HG02642 (cell line): Measurements from ENCODE around the gene PGP.
A peak's percentile ranks its signal among the peaks of the same experiment; 100 is the strongest.
"Not testable (repeated sequence)": the region's sequence is repeated elsewhere in the genome, so short reads cannot be mapped to it uniquely, and the experiment has no call there.

Experiments
- ATAC-seq: cut with Tn5 transposase; IDR thresholded peaks from one replicate; pipeline ENCODE4 v1.9.1; 2021; ENCODE audit warnings: mild to moderate bottlenecking; ENCODE audit not compliant: unreplicated experiment, poor library complexity

PGP gene, protein sequence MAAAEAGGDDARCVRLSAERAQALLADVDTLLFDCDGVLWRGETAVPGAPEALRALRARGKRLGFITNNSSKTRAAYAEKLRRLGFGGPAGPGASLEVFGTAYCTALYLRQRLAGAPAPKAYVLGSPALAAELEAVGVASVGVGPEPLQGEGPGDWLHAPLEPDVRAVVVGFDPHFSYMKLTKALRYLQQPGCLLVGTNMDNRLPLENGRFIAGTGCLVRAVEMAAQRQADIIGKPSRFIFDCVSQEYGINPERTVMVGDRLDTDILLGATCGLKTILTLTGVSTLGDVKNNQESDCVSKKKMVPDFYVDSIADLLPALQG

DNA sequence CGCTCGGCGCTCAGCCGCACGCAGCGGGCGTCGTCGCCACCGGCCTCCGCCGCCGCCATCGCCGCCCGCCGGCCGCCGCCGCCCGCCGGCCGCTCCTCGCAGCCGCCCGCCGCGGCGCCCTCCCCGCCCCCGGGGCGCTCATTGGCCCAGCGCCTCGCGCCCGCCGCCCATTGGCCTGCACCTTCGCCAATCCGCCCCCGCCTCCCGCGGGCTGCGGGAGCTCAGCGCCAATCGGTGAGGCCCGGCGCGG, at the start of gene PGP:
Gene PGP, minus strand, starts transcription at position 122 of the 250 bp plus-strand sequence. Its CDS starts 63 bp downstream, at position 59.
- peak; percentile 90 for ATAC-seq

DNA sequence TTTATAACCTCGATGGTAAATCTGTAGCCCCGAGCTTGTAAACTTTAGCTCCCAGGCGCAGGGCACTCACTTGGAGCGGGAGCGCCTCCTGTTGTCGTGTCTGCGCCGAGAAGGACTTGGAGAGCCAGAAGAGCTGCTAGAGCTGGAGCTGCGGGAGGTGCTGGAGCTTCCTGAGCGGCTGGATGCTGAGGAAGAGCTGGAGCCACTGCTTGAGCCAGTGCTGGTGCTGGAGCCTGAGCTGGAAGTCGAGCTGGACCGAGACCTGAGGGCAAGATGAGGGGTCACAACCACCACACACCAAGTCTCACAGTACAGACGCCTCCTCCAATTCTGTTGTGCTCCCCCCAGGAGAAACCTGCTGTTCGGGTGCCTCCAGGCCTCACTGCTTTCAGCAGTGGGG, 48.4 kb upstream of the PGP start:
- not testable (repeated sequence) for ATAC-seq

DNA sequence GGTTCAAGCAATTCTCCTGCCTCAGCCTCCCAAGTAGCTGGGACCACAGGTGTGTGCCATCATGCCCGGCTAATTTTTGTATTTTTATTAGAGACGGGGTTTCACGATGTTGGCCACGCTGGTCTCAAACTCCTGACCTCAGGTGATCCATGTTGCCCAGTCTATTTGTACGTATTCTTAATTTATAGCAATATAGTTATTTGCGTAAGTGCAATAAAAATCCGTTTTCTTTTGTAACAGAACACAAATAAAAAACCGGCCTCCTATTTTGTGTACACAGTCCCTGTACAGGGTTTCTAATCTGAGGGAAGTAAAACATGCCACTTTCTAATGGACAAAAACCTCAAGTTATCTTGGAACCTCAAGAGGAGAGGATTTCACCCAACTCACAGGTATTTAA, 45.6 kb upstream of the PGP start:
- ATAC-seq = no peak

DNA sequence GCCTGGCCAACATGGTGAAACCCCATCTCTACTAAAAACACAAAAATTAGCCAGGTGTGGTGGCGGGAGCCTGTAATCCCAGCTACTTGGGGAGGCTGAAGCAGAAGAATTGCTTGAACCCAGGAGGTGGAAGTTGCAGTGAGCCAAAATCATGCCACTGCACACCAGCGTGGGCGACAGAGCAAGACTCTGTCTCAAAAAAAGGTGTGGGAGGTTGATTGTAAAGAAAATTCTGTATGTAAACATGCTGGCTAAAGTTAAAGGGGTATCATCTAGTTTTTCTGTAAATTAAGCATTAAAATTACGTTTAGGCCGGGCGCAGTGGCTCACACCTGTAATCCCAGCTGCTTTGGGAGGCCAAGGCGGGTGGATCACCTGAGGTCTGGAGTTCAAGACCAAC, 43.9 kb upstream of the PGP start:
- ATAC-seq = not testable (repeated sequence)

DNA sequence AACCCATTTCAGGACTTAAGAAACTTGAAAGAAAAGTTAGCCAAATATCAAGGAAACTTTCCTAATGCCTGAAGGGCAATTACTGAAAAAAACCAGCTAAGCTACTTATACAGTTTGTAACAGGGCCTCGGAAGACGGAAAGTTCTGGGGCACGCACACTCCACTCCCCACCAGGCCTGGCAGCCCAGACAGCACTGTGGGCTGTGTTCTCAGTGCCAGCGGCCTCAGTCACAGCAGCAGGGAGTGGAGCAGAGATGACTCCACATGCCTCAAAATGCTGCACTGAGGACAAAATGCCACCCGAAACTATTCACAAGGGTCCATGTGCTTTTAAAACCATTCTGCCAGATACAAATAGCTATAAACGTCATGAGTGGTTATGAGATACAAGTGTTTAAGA, 43.1 kb upstream of the PGP start:
- no peak for ATAC-seq

DNA sequence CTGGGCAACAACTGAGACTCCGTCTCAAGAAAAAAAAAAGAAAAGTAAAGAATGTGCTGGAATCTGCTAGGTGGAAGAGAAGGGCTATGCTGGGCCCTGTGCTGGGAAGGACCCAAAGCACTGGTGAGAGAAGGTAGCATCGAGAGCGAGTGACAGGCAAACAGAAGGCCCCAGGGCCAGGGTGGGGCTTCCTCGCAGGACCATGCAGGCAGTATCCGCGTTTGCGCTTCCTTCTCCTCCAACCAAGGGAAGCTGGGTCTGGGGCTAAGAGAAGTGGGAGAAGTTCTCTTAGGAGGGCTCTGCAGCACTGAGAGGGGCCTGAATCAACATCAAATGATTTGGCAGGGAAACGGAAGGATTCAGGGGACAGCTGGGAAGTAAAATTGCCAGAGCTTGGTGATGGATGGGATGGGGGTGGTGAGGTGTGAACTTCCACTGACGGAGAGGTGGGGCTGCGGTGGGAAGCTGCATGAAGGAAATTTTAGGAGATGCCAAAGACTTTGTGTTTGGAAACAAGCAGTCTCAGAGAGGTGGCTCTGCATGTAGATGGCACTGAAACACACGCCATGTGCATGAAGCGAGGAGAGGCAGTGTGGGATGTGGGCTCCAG, 42.0 kb upstream of the PGP start:
- ATAC-seq = no peak

DNA sequence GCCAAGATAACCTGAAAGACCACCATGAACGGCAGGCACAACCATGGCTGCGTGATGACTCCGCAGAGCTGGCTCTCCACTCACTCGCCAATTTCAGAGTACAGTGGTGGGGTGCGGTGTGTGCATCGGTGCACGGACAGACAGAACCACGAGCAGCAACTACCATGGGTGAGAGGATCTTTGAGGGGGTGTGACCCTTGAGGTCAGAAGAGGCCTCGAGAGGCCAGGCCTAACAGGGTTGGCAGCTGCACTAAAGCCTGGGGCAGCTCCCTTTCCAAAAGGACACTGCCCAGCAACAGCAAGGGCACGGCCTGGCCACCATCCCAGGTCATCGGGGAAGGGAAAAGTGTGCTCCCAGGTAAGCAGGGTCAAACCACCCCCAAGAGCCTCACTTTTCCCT, 38.7 kb upstream of the PGP start:
- no peak for ATAC-seq

DNA sequence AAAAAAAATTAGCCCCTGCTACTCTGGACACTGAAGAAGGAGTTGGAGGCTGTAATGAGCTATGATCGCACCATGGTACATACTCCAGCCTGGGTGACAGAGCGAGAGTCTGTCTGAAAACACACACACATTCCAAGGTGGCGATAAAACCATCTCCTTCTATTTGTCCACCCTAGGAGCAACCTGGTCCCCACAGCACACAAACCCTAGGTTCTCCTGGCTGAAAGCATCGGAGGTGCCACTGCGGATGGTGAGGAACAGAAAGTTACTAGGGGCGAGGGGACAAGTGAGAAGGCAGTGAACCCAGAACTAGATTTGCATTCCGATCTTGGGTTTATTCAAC, 38.1 kb upstream of the PGP start:
- no peak for ATAC-seq

DNA sequence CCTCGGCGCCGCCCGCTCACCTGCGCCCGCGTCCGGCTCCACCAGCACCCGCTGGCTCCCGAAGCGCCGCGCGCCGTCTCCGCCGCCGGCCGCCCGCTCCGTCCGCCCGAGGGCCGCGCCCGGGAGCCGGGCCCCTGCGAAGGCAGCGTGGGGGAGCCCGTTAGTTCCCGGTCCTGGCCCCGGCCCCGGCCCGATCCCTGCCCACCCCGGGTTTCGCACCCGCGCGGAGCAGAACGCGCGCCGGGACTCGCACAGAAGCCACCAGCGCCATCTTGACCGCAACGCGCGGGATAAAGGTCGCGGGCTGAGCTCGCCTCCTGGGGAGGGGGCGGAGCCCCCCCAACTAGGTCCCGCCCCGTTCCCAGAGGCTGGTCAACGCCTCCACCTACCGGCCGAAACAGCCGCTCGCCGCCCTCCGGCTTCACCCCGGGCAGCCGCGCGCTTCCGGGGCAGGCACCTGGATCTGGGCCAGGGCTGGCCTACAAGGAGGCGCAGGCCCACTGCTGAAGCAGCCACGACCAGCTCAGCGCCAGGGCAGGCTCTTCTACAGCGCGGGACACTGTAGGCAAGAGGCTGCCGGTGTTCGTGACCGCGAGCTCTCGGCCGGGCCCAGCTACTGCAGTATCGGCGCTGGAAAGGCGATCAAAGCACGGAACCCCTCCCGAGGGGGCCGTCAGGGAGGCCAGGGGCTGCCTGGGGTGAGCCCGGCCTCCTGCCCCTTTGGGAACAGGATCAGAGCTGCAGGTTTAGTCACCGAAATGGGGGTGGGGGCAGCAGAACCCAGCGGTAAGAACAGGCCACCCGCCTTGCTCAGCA, 36.9 kb upstream of the PGP start, which contains the start of gene ECI1:
Gene ECI1, minus strand, starts transcription at position 292 of the 816 bp plus-strand sequence. Its CDS starts 21 bp downstream, at position 271.
- peak; percentile 89 for ATAC-seq

DNA sequence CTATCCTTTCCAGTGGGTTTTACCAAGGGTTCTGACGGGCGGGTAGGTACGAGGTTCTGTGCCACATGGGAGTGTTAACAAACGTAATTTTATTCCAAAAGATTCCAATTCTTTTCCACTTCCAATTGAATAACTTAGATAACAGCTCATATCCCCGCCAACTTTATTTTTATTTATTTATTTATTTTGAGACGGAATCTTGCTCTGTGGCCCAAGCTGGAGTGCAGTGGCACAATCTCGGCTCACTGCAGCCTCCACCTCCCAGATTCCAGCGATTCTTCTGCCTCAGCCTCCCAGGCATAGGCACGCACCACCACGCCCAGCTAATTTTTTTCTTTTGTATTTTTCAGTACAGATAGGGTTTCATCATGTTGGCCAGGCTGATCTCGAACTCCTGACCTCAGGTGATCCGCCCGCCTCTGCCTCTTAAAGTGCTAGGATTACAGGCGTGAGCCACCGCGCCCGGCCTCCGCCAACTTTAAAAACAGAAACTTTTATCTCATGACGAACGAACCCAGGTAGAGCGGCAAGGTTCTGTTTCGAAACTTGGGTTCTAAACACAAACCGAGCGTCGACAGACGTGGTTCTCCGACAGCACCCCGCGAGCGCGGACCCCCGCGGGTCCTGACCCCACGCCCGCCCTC, 36.1 kb upstream of the PGP start:
- no peak for ATAC-seq

DNA sequence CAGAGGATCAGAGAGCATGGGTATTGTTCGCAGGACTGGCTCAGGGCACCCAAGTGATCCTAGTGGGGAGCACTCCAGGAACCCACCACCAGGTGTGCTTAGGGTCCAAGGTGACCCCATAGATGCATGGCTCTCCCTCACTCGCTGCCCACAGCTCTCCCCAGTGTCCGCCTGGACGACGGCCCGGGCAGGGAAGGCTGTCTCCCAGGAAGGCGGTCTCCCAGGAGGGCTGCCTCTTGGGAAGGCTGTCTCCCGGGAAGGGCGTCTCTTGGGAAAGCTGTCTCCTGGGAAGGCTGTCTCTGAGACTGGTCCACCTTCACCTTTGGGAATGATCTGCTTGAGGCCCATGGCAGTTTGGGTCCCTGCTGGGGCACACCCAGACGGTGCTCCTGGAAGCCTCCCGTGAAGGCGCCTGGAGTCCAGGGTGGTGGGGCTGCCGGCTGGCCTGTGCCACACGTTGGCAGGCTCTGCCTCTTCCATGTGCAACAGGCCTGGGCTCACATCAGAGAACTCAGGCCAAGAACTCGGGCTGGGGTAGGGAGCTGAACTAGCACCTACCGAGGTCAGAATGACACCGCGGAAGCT, 31.8 kb upstream of the PGP start:
- ATAC-seq = no peak

DNA sequence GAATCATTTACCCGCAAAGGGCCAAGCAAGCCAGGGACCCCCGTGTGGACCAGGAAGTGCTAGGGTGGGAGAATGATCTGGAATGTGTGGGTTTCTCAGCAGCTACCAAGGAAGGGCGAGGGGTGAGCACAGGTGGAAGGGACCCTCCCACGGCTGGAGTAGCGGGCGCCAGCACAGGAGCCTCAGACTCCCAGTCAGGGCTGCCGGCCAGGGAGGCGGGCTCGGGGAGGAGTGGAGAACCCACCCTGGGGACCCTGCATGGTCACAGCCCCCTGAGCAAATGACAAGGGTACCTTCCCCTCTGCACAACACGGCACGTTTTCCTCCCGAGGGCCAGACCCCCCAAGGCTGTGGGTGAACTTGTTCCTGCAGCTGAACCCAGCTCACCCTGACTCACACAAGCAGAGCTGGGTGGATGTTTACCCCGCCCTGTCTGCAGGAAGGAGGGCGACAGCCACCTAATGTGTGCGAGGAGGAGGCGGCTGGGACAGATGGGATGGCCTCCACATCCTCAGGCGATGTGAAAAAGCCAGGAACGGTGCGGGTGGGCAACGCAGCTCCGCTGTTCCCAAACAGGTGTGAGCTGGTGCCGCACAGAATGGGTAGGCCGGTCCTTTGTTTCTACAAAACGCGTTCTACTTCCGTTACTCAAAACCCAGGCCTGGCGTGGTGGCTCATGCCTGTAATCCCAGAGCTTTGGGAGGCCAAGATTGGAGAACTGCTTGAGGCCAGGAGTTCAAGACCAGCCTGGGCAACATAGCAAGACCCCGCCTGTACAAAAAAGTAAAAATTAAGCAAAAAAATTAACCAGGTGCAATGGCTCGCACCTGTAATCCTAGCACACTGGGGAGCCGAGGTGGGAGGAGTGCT, 30.5 kb upstream of the PGP start:
- ATAC-seq = no peak

DNA sequence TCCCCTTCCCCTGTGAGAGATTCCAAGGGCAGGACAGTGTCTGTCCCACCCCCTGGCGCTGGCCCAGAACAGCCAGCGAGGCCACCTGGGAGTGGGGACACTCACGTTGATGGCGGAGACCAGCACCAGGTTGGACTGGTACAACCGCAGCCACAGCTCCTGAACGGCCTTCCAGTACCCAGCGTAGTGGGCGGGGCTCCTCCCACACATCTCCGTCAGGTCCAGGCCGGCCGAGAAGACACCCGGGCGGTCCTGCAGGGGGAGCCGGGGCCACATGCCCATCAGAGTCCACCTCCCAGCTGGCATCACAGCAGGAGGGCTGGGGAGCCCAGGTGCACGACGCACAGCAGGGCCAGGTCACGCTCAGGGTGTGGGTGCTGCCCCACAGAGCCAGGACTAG, 29.7 kb upstream of the PGP start:
- no peak for ATAC-seq

DNA sequence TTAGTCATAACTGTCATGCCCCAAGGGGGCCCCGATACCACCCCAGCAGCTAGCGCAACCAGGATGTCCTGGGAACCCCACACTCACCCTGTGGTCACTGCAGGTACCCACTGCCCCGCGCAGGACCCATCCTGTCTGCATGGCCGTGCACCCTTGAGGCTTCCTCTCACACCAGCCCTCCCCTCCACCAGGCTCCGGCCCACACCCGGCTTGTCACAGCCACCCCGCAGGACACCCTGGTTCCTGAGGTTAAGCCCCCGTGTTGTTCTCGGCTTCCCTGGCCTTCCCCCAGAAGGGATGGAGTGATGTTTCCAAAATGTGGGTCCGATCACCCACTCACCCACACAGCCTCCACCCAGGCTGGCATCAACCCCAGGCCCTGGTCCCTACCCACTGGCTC, 29.1 kb upstream of the PGP start:
- ATAC-seq = no peak

DNA sequence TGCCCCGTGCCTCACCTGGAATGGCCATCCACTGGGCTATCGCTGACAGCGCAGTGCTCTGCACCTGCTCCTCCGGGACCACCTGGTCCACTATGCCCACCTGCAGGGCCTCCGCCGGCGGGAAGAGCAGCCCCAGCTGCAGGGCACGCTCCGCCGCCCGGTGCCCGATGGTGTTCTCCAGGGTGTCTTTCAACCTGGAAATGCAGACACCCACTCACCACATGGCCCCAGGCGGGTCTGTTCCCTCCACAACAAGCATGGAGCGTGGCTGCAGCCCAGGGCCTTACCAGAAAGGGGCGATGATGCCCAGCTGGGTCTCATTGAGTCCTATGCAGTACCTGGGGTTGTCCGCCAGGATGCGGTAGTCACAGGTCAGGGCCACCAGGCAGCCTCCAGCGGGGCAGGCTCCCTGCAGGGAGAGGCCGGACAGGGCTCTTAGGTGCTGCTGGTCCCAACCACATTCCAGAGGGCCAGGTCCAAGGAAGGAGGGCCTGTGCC, 28.4 kb upstream of the PGP start:
- ATAC-seq = no peak

DNA sequence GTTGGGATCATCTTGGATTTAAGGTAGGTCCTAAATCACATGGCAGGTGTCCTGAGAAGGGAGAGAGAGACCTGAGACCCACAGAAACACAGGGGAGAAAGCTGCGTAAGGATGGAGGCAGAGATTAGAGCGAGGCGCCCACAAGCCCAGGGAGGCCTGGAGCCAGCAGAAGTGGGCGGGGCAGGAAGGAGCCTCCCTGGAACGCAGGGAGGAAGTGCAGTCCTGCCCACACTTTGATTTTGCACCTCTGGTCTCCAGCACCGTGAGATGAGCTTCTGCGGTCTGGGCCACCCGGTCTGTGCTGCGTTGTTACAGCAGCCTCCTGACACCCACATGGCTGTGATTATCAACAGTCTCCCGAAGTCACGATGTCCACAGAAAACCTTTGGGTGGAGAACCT, 28.0 kb upstream of the PGP start:
- ATAC-seq = no peak

DNA sequence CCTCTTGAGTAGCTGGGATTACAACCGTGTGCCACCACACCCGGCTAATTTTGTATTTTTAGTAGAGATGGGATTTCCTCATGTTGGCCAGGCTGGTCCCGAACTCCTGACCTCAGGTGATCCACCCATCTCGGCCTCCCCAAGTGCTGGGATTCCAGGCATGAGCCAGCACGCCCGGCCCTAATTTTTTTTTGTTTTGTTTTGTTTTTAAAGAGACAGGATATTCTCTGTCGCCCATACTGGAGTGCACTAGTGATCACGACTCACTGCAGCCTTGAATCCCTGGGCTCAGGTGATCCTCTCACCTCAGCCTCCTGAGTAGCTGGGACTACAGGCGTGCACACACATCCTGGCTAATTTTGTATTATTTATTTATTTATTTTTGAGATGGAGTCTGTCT, 25.7 kb upstream of the PGP start:
- ATAC-seq = not testable (repeated sequence)

DNA sequence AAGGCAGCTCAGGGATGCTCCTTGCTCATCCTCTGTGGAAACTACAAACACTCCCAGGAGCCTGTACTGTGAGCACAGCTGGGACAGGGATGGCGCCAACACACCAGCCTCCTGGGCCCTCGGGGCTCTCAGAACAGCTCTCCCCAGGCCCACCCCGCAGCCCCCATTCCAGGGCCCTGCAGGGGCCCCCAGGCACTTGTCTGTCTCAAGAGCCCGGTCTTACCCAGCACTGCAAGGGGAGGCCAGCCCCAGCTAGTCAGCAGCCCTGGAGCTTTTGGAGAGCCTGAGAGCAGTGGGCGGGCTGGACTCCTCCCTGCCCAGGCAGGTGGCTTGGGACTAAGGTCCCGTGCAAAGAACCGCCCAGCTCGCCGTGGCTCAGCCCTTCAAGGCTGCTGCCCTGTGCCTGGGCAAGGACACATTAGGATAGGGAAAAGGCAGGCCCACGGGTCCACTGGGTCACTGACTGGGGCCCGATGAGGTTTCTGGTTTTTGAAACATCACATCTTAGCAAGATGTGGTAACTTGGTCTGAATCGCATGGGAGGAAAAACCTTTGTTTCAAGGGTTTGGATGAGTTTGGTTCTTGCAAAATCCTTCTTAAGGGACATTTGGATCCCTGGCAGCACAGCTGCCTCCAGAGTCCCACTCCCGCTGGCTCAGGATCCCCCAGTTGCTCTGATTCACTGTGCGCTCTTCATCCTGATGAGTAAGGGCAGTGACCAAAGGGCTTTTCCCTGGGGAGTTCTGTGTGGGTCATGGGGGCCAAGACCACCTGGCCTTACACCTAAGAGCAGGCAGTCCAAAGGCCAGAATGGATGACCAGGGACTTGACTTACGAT, 24.4 kb upstream of the PGP start:
- no peak for ATAC-seq
